ENCODE measurements around the gene C10orf62.
"Not testable (repeated sequence)": the region's sequence is repeated elsewhere in the genome, so short reads cannot be mapped to it uniquely, and the experiment has no call there.

C10orf62 gene

GRCh38 chr10:97632949-97633884 lies 43.7 kb downstream of the C10orf62 start, which contains the start of gene MORN4:
Gene MORN4, minus strand, starts transcription at chr10:97633500. Its CDS starts 13,847 bp downstream, at chr10:97619653.
- peak; percentile 68 for DNase-seq

- DNase-seq: no peak
These were observed 44.4 kb downstream of the C10orf62 start for GRCh38 chr10:97633921-97634320.

- DNase-seq: no peak
These were observed 46.1 kb downstream of the C10orf62 start for GRCh38 chr10:97635577-97635976.

GRCh38 chr10:97639090-97639489 lies 49.6 kb downstream of the C10orf62 start:
- DNase-seq: not testable (repeated sequence)

GRCh38 chr10:97640174-97640867 lies 50.8 kb downstream of the C10orf62 start, which contains the start of gene PI4K2A:
Gene PI4K2A, plus strand, starts transcription at chr10:97640671. Its CDS starts 72 bp downstream, at chr10:97640743.
- peak; percentile 95 for DNase-seq
